NCI-H1694 (cell line): Measurements from ENCODE around the gene LTA4H.

Source experiments
- DNase-seq: peaks from one replicate; lab custom pipeline; 2025; lab: John Stamatoyannopoulos, UW

LTA4H gene

DNA sequence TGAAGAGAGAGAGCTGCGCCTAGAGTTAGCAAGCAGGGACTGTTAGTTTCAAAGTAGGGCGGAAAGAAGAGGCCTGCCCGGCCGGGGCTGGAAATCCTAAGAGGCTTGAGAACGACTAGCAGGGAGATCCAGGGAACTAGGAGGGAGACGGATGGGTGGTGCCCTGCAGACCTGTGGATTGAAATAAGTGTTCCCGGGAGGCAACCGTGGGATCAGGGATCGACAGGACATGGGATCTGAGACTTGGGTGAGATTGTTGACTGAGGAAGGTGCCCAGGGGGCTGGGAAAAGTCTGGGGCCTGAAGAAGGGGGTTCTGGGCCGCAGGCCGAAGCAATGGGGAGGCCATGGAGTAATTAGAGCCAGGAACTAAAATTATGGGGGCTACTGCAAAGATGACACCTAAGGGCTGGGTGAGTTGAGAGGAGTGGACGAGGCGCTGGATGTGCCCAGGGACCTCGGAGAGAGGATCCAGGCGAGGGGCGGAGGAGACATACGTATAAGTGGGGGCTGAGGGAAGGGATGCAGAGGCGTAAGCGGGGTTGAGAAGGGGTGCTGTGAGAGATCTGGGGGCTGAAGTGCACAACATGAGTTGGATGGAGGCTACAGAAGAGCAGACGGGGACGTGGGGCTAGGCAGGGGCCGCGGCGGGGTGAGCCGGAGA is 635 bp downstream of the LTA4H start:
- no peak for DNase-seq

- no peak for DNase-seq
These were observed 1.6 kb downstream of the LTA4H start for GRCh38 chr12:96033549-96034389.

DNA sequence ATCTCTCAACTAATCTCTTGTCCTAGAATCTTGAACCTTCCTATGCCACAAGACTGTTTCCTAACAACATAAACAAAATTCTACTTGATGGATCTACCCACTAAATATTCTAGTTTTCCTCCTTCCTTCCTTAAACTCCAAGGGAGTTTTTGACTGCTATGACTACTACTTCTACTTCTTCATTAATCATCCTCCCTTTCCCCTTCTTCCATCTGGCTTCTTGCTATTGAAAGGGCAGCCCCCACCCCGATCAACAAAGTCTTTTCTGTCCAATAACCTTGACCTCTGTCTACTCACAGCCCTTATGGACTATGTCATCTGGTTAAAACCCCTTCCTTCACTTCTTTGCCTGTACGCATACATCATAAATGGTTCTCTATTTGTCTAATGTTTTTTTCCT is 5.6 kb downstream of the LTA4H start:
- no peak for DNase-seq

GRCh38 chr12:96028538-96028937 is 6.8 kb downstream of the LTA4H start:
- DNase-seq = no peak

DNA sequence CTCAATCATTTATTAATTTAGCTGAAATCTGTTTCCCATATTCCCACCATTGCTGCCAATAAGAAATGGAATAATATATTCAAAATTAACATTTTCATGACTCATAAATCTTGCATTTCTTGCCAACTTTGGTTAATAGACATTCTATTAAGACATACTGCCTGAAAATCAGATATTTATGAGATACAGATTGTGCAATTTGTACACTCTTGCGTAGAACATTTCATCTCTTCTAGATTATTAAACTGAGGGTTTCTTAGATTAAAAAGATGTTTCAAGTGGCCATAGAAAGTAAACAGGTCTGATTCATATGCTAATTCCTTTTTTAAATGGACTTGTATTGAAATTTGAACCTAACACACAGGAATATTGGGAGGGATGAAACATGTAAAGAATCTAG is 9.1 kb downstream of the LTA4H start:
- DNase-seq = no peak

GRCh38 chr12:96025518-96025917 is 9.9 kb downstream of the LTA4H start:
- no peak for DNase-seq

DNA sequence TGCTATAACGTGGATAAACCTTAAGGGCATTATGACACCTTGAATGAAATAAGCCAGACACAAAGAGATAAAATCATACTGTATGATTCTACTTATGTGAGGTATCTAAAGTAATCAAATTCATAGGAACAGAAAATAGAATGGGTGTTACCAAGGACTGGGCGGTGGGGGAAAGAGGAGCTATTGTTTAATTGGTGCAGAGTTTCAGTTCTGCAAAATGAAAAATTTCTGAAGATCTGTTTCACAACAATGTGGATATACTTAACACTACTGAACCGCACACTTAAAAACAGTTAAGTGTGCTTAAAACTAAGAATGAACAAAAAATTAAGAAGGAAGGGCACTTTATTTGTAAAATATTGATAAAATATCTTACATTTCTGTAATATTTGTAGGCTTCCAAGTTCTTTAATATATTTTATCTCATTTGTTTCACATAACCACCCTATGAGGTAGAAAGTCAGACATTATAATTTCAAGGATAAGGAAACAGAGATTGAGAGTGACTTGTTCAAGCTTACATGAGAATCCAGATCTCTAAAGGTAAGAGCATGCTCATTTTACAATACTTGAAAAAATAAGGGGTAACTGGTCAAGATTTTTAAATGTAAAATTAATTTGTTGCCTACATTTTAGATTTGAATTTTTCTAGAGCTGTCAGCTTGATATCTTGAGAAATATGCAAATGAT is 14.9 kb downstream of the LTA4H start:
- no peak for DNase-seq

- no peak for DNase-seq
These were observed 19.7 kb downstream of the LTA4H start for GRCh38 chr12:96015672-96016071.

GRCh38 chr12:96014943-96015599 is 20.3 kb downstream of the LTA4H start:
- DNase-seq = no peak

DNA sequence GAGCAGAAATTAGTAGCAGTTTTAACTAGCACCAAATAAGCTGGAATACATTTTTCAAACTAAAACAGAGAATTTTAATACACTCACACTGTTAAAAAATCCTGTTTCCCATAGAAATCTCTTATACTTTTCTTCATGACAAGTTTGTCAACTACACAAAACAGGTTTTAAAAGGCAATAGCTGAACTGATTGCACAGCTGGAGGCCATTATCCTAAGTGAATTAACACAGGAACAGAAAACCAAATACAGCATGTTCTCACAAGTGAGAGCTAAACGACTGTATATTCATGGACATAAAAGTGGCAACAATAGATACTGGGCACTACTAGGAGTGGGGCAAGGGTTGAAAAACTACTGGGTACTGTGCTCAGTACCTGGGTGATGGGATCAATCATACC is 27.7 kb downstream of the LTA4H start:
- DNase-seq = no peak

GRCh38 chr12:96006727-96007126 is 28.7 kb downstream of the LTA4H start:
- no peak for DNase-seq

DNA sequence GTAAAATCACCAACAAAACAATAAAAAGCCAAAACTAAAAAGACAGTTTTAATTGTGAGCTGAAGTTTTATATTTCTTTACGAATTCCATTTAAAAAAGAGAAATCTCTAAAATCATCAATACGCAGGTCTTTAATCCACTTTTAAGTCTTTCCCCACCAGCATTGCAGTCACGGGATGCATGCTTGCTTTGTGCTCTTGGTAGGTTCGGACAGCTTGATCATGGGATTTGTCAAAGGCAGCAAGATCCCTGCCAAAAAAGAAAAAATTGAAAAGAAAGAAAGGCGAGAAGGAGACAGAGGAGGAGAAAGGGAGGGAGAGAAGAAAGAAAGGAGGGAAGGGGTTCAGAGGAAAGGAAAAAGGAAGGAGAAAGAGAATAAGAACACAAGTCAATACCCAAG is 34.5 kb downstream of the LTA4H start:
- DNase-seq = no peak

DNA sequence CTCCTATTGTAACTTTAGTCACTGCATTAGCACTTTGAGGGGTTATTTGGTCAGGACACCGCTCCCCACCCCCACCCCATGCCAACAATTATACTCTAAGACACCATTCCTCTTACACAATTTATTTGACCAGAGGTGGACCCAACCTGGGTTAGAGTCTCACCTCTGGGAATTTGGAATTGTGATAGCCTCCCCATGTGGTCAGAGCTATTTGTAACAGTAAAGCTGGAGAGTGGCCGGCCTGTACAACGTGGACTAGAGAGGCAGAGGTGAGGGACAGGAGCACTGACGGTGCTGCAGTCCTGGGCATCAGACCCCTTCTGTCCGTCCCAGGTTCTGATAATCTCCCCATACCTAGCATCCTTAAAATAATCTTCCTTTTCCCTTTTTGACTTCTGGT is 35.9 kb downstream of the LTA4H start:
- DNase-seq = no peak

DNA sequence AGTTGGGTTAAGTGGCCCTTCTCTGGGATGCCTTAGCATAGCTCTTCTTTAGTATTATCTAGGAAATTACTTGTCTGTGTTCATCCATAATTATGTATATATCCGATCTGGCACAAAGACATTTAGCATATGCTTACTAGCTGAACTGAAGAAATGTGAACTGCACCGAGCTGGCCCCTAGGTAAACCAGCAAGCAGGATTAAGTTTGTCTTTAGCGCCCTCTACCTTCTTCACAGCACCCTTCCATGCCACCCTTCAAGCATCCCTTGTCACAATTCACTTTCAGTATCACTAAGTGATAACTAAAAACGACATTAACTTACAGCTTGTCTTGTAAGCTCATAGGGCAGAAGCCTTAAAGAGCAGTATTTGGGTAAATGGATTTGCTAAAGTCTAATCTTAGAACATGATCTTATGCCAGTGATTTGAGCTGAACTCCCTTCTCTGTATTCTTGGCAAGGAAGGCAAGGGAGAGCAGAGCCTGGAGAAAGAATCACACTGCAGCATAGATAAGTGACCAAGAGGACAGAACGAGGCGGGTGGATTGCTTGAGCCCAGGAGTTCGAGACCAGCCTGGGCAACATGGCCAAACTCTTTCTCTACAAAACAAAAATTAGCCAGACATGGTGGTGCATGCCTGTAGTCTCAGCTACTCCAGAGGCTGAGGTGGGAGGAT is 36.6 kb downstream of the LTA4H start:
- peak; percentile 57 for DNase-seq

GRCh38 chr12:95997911-95998510 is 37.4 kb downstream of the LTA4H start:
- DNase-seq = no peak

DNA sequence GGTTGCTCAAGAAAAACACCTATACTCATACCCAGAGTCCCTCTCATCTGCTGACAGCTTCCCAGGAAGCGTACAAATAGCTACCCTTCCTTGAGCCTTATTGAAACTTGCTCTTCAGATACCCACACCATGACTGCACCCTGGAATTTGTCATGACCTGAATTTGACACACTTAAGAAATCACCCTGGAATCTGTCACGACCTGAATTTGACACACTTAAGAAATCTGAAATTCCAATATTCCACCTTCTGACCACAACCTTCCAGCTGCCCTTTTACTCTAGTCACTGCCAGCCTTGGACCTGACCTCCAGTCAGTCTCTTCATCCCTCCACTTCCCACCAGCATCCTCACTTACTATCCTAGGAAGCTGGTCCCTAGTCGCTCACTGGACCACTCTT is 38.1 kb downstream of the LTA4H start:
- no peak for DNase-seq

GRCh38 chr12:95996034-95996658 is 39.2 kb downstream of the LTA4H start, which contains the start of gene HAL:
HAL (minus strand) TSS chr12:95996344; CDS start chr12:95995910, 434 bp downstream.
- DNase-seq = no peak

- DNase-seq = no peak
These were observed 40.0 kb downstream of the LTA4H start for GRCh38 chr12:95995238-95996031.

- DNase-seq = no peak
These were observed 40.9 kb downstream of the LTA4H start for GRCh38 chr12:95994476-95994875.

GRCh38 chr12:95993907-95994306 is 41.5 kb downstream of the LTA4H start:
- DNase-seq = no peak
